Fibroblast of lung (primary cell): ENCODE measurements around the gene MAP3K3. TPM values are rescaled to one million over a fixed set of nuclear protein-coding genes. Genes with fewer than 3 reads are reported as not detected.

ENCODE experiments used
- DNase-seq, 2 donors: peaks; one replicate each; pipeline versions ENCODE4 v3.0.0 to v3.0.0-alpha.2; 2010; ENCODE audit warnings: low read depth in 2 of 2
- H2AFZ ChIP-seq: 2 replicates; pipeline ENCODE4 v1.5.1; 2012; ENCODE audit warnings: low read length, control low read depth, inconsistent platforms
- H3K27ac ChIP-seq: 2 replicates; pipeline ENCODE4 v1.5.1; 2011; ENCODE audit warnings: low read length, control low read depth; ENCODE audit not compliant: insufficient read depth
- H3K27me3 ChIP-seq: 2 replicates; pipeline ENCODE4 v1.5.1; 2011; ENCODE audit warnings: mild to moderate bottlenecking, low read length; ENCODE audit not compliant: control insufficient read depth, insufficient read depth
- H3K36me3 ChIP-seq: 2 replicates; pipeline ENCODE4 v1.5.1; 2011; ENCODE audit warnings: low read length; ENCODE audit not compliant: control insufficient read depth, insufficient read depth
- H3K4me1 ChIP-seq: 2 replicates; pipeline ENCODE4 v1.5.1; 2011; ENCODE audit warnings: low read length; ENCODE audit not compliant: control insufficient read depth, insufficient read depth; ENCODE audit errors: extremely low read depth
- H3K4me2 ChIP-seq: 2 replicates; pipeline ENCODE4 v1.5.1; 2011; ENCODE audit warnings: low read length, control low read depth; ENCODE audit not compliant: insufficient read depth; ENCODE audit errors: extremely low read depth
- H3K4me3 ChIP-seq, 4 experiments: fragments of 200-600 bp in 1 of 4; sonication (generic) in 1 of 4; replicated peaks in 1 of 4; 2 replicates each; pipeline ENCODE4 v1.5.1; 2011 to 2016; ENCODE audit warnings: low read length in 4 of 4, low read depth in 3 of 4, mild to moderate bottlenecking in 3 of 4, control low read depth in 2 of 4, inconsistent platforms in 1 of 4, mixed read lengths in 1 of 4; ENCODE audit not compliant: insufficient read depth in 1 of 4; ENCODE audit errors: control extremely low read depth in 1 of 4
- H3K79me2 ChIP-seq: 2 replicates; pipeline ENCODE4 v1.5.1; 2012; ENCODE audit warnings: mild to moderate bottlenecking, low read length, inconsistent platforms; ENCODE audit not compliant: control insufficient read depth, insufficient read depth
- H3K9ac ChIP-seq: 2 replicates; pipeline ENCODE4 v1.5.1; 2011; ENCODE audit warnings: mild to moderate bottlenecking, low read length, control low read depth; ENCODE audit not compliant: insufficient read depth
- H3K9me3 ChIP-seq: 2 replicates; pipeline ENCODE4 v1.5.1; 2012; ENCODE audit warnings: low read depth, low read length; ENCODE audit not compliant: control insufficient read depth, insufficient read depth
- H4K20me1 ChIP-seq: 2 replicates; pipeline ENCODE4 v1.5.1; 2011; ENCODE audit warnings: low read length; ENCODE audit not compliant: control insufficient read depth, insufficient read depth; ENCODE audit errors: extremely low read depth
- EZH2 ChIP-seq: IDR thresholded peaks from 2 replicates; pipeline ENCODE4 v1.5.1; 2012; ENCODE audit warnings: low read length, control low read depth, mild to moderate bottlenecking; ENCODE audit errors: missing control alignments
- polyA plus RNA-seq, 2 donors: library from polyadenylated mRNA; depleted of rRNA in 1 of 2; stranded (reverse) in 1 of 2; unstranded in 1 of 2; fragments of >200 nt; gene quantifications; 2 replicates each; pipeline ENCODE4 v1.2.1, GENCODE V29; 2011 to 2012; ENCODE audit warnings: missing spikeins in 1 of 2
- total RNA-seq: library from RNA; depleted of rRNA; stranded (reverse); fragments of >200 nt; gene quantifications from 2 replicates; pipeline ENCODE4 v1.2.1, GENCODE V29; 2014
- TF ChIP-seq, protein P1 (sequence below), 2 donors: IDR thresholded peaks in 1 of 2; conservative IDR thresholded peaks in 1 of 2; 1 replicate in 1 of 2; 2 replicates in 1 of 2; pipeline ENCODE4 v1.5.1; 2011 to 2012; ENCODE audit warnings: low read length in 2 of 2, control low read depth in 1 of 2, inconsistent platforms in 1 of 2, low read depth in 1 of 2, mild to moderate bottlenecking in 1 of 2

MAP3K3 gene
- total and polyA plus RNA-seq, 2 donors (not counting 1 experiment from before 2014, with no cell fraction given): 13.8 to 32.0 TPM

DNA sequence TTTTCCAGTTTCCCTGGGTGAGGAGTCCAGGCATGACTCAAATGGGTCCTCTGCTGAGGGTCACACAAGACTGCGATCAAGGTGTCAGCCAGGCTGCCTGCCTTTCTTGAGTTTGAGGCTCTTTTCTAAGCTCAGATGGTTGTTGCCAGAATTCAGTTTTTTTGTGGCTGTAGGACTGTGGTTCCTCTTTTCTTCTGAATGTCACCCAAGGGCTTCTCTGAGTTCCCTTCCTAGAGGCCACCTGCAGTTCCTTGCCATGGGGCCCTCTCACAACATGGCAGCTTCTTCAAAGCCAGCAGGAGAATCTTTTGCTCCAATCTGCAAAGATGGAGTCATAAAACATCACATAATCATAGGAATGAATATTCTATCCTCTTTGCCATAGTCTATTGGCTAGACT lies 60.2 kb downstream of the MAP3K3 start:
- Histone ChIP-seq H3K9ac (no peak overlapping the region), H3K36me3 (no peaks in the 10 kb centered on the region), H3K9me3 (no peaks in the 10 kb centered on the region), H2AFZ (no peak overlapping the region), H3K27me3 (no peaks in the 10 kb centered on the region), H3K4me2 (no peak overlapping the region), H3K79me2 (no peaks in the 10 kb centered on the region), H4K20me1 (no peaks in the 10 kb centered on the region), H3K4me1 (no peaks in the 10 kb centered on the region), H3K27ac (no peak overlapping the region), H3K4me3 (no peak overlapping the region)
- no peak for DNase-seq
- no peak for TF ChIP-seq EZH2
- TF ChIP-seq, protein P1, sequence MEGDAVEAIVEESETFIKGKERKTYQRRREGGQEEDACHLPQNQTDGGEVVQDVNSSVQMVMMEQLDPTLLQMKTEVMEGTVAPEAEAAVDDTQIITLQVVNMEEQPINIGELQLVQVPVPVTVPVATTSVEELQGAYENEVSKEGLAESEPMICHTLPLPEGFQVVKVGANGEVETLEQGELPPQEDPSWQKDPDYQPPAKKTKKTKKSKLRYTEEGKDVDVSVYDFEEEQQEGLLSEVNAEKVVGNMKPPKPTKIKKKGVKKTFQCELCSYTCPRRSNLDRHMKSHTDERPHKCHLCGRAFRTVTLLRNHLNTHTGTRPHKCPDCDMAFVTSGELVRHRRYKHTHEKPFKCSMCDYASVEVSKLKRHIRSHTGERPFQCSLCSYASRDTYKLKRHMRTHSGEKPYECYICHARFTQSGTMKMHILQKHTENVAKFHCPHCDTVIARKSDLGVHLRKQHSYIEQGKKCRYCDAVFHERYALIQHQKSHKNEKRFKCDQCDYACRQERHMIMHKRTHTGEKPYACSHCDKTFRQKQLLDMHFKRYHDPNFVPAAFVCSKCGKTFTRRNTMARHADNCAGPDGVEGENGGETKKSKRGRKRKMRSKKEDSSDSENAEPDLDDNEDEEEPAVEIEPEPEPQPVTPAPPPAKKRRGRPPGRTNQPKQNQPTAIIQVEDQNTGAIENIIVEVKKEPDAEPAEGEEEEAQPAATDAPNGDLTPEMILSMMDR (conservative IDR thresholded peaks at IDR 0.05 in 1 of 2, IDR thresholded peaks at IDR 0.05 in 1 of 2; ENCODE audit: low read depth in 1 of 2, low read length in 2 of 2): no peak

DNA sequence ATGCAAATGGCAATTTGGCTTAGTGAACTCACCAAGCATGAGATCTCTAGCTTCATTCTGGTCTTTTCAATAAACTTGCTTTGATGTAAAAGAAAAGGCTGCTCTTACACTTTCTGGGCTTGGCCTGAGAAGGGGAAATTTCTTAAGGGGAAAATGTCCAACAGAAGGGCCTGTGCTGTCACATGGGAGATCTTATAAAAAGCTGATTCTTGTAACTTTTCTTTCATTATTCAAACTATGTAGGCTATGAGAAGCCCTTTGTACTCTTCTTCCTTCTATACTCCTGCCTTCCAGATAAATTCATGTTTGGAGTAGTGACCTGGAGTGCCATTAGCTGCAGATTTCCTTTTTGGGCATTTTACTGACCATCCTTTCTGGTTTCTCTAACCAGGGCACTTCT lies 60.8 kb downstream of the MAP3K3 start:
- no peak overlapping the region for H2AFZ ChIP-seq
- H3K27ac ChIP-seq: no peak overlapping the region
- H3K4me2 ChIP-seq: no peak overlapping the region
- no peak overlapping the region for H3K4me3 ChIP-seq
- H3K36me3 ChIP-seq: no peaks in the 10 kb centered on the region
- no peaks in the 10 kb centered on the region for H3K9me3 ChIP-seq
- no peaks in the 10 kb centered on the region for H3K27me3 ChIP-seq
- no peaks in the 10 kb centered on the region for H3K4me1 ChIP-seq
- DNase-seq: no peak
- TF ChIP-seq, protein P1 (conservative IDR thresholded peaks at IDR 0.05 in 1 of 2, IDR thresholded peaks at IDR 0.05 in 1 of 2; ENCODE audit: low read depth in 1 of 2, low read length in 2 of 2): no peak
- TF ChIP-seq EZH2: no peak
- H3K79me2 ChIP-seq: no peaks in the 10 kb centered on the region
- H3K9ac ChIP-seq: no peak overlapping the region
- H4K20me1 ChIP-seq: no peaks in the 10 kb centered on the region

DNA sequence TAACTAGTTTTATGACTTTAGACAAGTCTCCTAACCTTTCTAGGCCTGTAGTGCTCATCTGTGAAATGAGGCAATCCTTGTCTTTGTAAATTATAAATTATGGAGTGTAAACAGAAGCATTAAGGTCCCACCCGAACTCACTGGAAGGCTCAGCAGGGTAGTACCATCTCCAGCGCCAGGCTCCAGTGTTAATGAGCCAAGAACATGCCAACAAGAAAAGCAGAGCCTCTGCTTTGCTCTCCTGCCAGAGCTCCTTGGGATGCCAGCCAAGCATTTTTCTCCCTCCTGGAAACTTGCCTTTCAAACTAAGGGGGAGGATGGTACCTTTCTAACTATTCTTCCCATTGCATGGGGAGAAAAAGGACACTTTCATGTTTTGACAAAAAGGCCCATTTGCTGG lies 62.8 kb downstream of the MAP3K3 start:
- Histone ChIP-seq H4K20me1 (no peaks in the 10 kb centered on the region), H3K4me1 (no peaks in the 10 kb centered on the region), H3K36me3 (peaks cover 2% of the 10 kb centered on the region), H3K27me3 (no peaks in the 10 kb centered on the region), H3K9me3 (no peaks in the 10 kb centered on the region), H3K79me2 (no peaks in the 10 kb centered on the region), H3K9ac (no peak overlapping the region), H2AFZ (no peak overlapping the region), H3K27ac (no peak overlapping the region), H3K4me3 (no peak overlapping the region), H3K4me2 (no peak overlapping the region)
- DNase-seq: peak in 1 of 2 donors; percentile 13
- TF ChIP-seq, protein P1 (conservative IDR thresholded peaks at IDR 0.05 in 1 of 2, IDR thresholded peaks at IDR 0.05 in 1 of 2; ENCODE audit: low read depth in 1 of 2, low read length in 2 of 2): no peak
- no peak for TF ChIP-seq EZH2
